Activated CD4-positive, alpha-beta T cell treated with anti-CD3 and anti-CD28 coated beads, Interleukin-2, Interleukin-4, amounts not matched to agents 100 ng/mL and 50 ng/mL, durations not matched to agents 16 hours and 8 hours (primary cell): Measurements from ENCODE around the gene NFATC2.
A peak's percentile ranks its signal among the peaks of the same experiment; 100 is the strongest.

ENCODE experiments used
- DNase-seq: peaks from one replicate; pipeline ENCODE4 v3.0.0-alpha.2; 2020; ENCODE audit warnings: low spot score

Gene NFATC2

GRCh38 chr20:51412951-51413481 lies 129.5 kb downstream of the NFATC2 start:
- no peak for DNase-seq

- no peak for DNase-seq
These were observed 130.1 kb downstream of the NFATC2 start for GRCh38 chr20:51412333-51412871.

GRCh38 chr20:51411870-51412269 lies 130.6 kb downstream of the NFATC2 start:
- DNase-seq, result no peak

- no peak for DNase-seq
These were observed 131.8 kb downstream of the NFATC2 start for GRCh38 chr20:51410586-51411325.

GRCh38 chr20:51409192-51409880 lies 133.2 kb downstream of the NFATC2 start:
- no peak for DNase-seq

GRCh38 chr20:51404297-51405060 lies 138.0 kb downstream of the NFATC2 start:
- peak; percentile 98 for DNase-seq

GRCh38 chr20:51403466-51404220 lies 138.9 kb downstream of the NFATC2 start:
- no peak for DNase-seq

- DNase-seq, result peak; percentile 87
These were observed 140.3 kb downstream of the NFATC2 start for GRCh38 chr20:51402201-51402600.

GRCh38 chr20:51401496-51401895 lies 141.0 kb downstream of the NFATC2 start:
- no peak for DNase-seq

GRCh38 chr20:51400051-51400926 lies 142.2 kb downstream of the NFATC2 start:
- DNase-seq, result peak; percentile 94

GRCh38 chr20:51399006-51399890 lies 143.3 kb downstream of the NFATC2 start:
- DNase-seq, result peak; percentile 78

- DNase-seq, result no peak
These were observed 144.0 kb downstream of the NFATC2 start for GRCh38 chr20:51398552-51398951.

- no peak for DNase-seq
These were observed 144.4 kb downstream of the NFATC2 start for GRCh38 chr20:51398083-51398482.

GRCh38 chr20:51397137-51397536 lies 145.4 kb downstream of the NFATC2 start:
- no peak for DNase-seq

GRCh38 chr20:51396365-51396909 lies 146.1 kb downstream of the NFATC2 start:
- DNase-seq, result no peak

- DNase-seq, result no peak
These were observed 147.8 kb downstream of the NFATC2 start for GRCh38 chr20:51394706-51395105.

- DNase-seq, result no peak
These were observed 148.9 kb downstream of the NFATC2 start for GRCh38 chr20:51393571-51393970.

GRCh38 chr20:51392614-51393186 lies 149.8 kb downstream of the NFATC2 start:
- DNase-seq, result no peak

- no peak for DNase-seq
These were observed 150.6 kb downstream of the NFATC2 start for GRCh38 chr20:51391926-51392325.
